Uterus (tissue), 4 donors: ENCODE measurements around the gene FRMD4B. TPM values are rescaled to one million over a fixed set of nuclear protein-coding genes. Genes with fewer than 3 reads are reported as not detected.

ENCODE experiments used
- DNase-seq, 2 donors: peaks; one replicate each; pipeline ENCODE4 v3.0.0-alpha.2; 2019 to 2020
- H3K27ac ChIP-seq, 2 donors: fragments of 200-600 bp; sonication (generic); 1 replicate in 1 of 2; 2 replicates in 1 of 2; pipeline ENCODE4 v1.5.1; 2016 to 2018
- H3K27me3 ChIP-seq, 2 donors: fragments of 200-600 bp; sonication (generic); one replicate each; pipeline ENCODE4 v1.5.1; 2018 to 2019; ENCODE audit warnings: control low read depth in 1 of 2
- H3K36me3 ChIP-seq, 2 donors: fragments of 200-600 bp; sonication (generic); one replicate each; pipeline ENCODE4 v1.5.1; 2019; ENCODE audit warnings: control low read depth in 1 of 2
- H3K4me1 ChIP-seq, 2 donors: fragments of 200-600 bp; sonication (generic); one replicate each; pipeline ENCODE4 v1.5.1; 2018 to 2019; ENCODE audit warnings: control low read depth in 1 of 2
- H3K4me3 ChIP-seq, 2 donors: fragments of 200-600 bp; sonication (generic); 1 replicate in 1 of 2; 2 replicates in 1 of 2; pipeline ENCODE4 v1.5.1; 2018 to 2019; ENCODE audit warnings: mild to moderate bottlenecking in 1 of 2
- H3K9me3 ChIP-seq, 2 donors: fragments of 200-600 bp; sonication (generic); one replicate each; pipeline ENCODE4 v1.5.1; 2019; ENCODE audit warnings: control low read depth in 1 of 2
- CTCF ChIP-seq, 4 experiments: fragments of 200-600 bp in 2 of 4; fragments of 450-650 bp in 2 of 4; sonication (generic) in 2 of 4; IDR thresholded peaks; one replicate each; pipeline ENCODE4 v1.5.1; 2016 to 2019; ENCODE audit warnings: antibody characterized with exemption in 4 of 4, mild to moderate bottlenecking in 2 of 4, moderate library complexity in 1 of 4
- POLR2A ChIP-seq, 2 donors: fragments of 450-650 bp; IDR thresholded peaks; one replicate each; pipeline ENCODE4 v1.6.1; 2016; ENCODE audit warnings: antibody characterized with exemption in 2 of 2, mild to moderate bottlenecking in 1 of 2, moderate library complexity in 1 of 2
- intact Hi-C: fragments of 100-400 bp; cut with DNase I; formaldehyde crosslinking; loops from one replicate; pipeline ENCODE4 v1.15.1; 2023; ENCODE audit warnings: low total_unique reads
- total RNA-seq, 4 donors: library from RNA; depleted of rRNA in 3 of 4; stranded (reverse); fragments of >200 nt in 3 of 4; gene quantifications; one replicate each; pipeline versions ENCODE4 v1.1.0 to v1.2.4, GENCODE V29; 2014 to 2023
- donor health status: DM: yes; HTN: yes; CAD: no.

The FRMD4B gene
- total RNA-seq, 4 donors from 2014 or later: 9.4 to 87.0 (median 23.6) TPM

- DNase-seq: no peak
- intact Hi-C loops: no loop called here
- Histone ChIP-seq H3K27ac (no peak overlapping the region), H3K4me1 (no peaks in the 10 kb centered on the region), H3K36me3 (no peaks in the 10 kb centered on the region), H3K27me3 (no peaks in the 10 kb centered on the region), H3K4me3 (no peak overlapping the region), H3K9me3 (no peaks in the 10 kb centered on the region)
- TF ChIP-seq CTCF (IDR thresholded peaks at IDR 0.05) (no peak), POLR2A (IDR thresholded peaks at IDR 0.05) (no peak)
These were observed 95.5 kb downstream of the FRMD4B start for GRCh38 chr3:69290430-69290829.

GRCh38 chr3:69290006-69290405 is 95.9 kb downstream of the FRMD4B start:
- TF ChIP-seq POLR2A (IDR thresholded peaks at IDR 0.05): no peak
- no peak for TF ChIP-seq CTCF (IDR thresholded peaks at IDR 0.05)
- intact Hi-C loops: no loop called here
- Histone ChIP-seq H3K27ac (no peak overlapping the region), H3K4me1 (no peaks in the 10 kb centered on the region), H3K27me3 (no peaks in the 10 kb centered on the region), H3K4me3 (no peak overlapping the region), H3K36me3 (no peaks in the 10 kb centered on the region), H3K9me3 (no peaks in the 10 kb centered on the region)
- no peak for DNase-seq

GRCh38 chr3:69288161-69288895 is 97.6 kb downstream of the FRMD4B start:
- Histone ChIP-seq H3K27me3 (no peaks in the 10 kb centered on the region), H3K4me1 (no peaks in the 10 kb centered on the region), H3K36me3 (no peaks in the 10 kb centered on the region), H3K27ac (no peak overlapping the region), H3K4me3 (no peak overlapping the region), H3K9me3 (no peaks in the 10 kb centered on the region)
- TF ChIP-seq CTCF (IDR thresholded peaks at IDR 0.05) (no peak), POLR2A (IDR thresholded peaks at IDR 0.05) (no peak)
- intact Hi-C loops: no loop called here
- no peak for DNase-seq

- Histone ChIP-seq H3K27ac (no peak overlapping the region), H3K4me1 (no peaks in the 10 kb centered on the region), H3K27me3 (no peaks in the 10 kb centered on the region), H3K36me3 (no peaks in the 10 kb centered on the region), H3K9me3 (no peaks in the 10 kb centered on the region), H3K4me3 (no peak overlapping the region)
- no peak for TF ChIP-seq CTCF (IDR thresholded peaks at IDR 0.05)
- no peak for TF ChIP-seq POLR2A (IDR thresholded peaks at IDR 0.05)
- intact Hi-C loops: no loop called here
- DNase-seq: no peak
These were observed 101.8 kb downstream of the FRMD4B start for GRCh38 chr3:69283913-69284611.

- Histone ChIP-seq H3K36me3 (no peaks in the 10 kb centered on the region), H3K27me3 (no peaks in the 10 kb centered on the region), H3K27ac (no peak overlapping the region), H3K4me3 (no peak overlapping the region), H3K9me3 (no peaks in the 10 kb centered on the region), H3K4me1 (no peaks in the 10 kb centered on the region)
- DNase-seq: no peak
- intact Hi-C loops: no loop called here
- no peak for TF ChIP-seq CTCF (IDR thresholded peaks at IDR 0.05)
These were observed 102.4 kb downstream of the FRMD4B start for GRCh38 chr3:69283496-69283895.
